K562 (cell line): ENCODE measurements around the gene EFCAB3. TPM values are rescaled to one million over a fixed set of nuclear protein-coding genes. Genes with fewer than 3 reads are reported as not detected.
A peak's percentile ranks its signal among the peaks of the same experiment; 100 is the strongest.
"Not testable (repeated sequence)": the region's sequence is repeated elsewhere in the genome, so short reads cannot be mapped to it uniquely, and the experiment has no call there.

Source experiments
- ATAC-seq: fragments of 200-7000 bp; cut with Tn5 transposase; 3 replicates; pipeline ENCODE4 v1.9.1; 2020; ENCODE audit warnings: moderate library complexity
- BruUV-seq: library from RNA; stranded (reverse); fragments of 400-500 nt; replicated peaks from 2 replicates; lab custom pipeline; 2021; lab: Mats Ljungman, UMichigan
- CTCF ChIA-PET: fragments of 300-600 bp; formaldehyde crosslinking; extraction: SDS; loops from one replicate; lab custom pipeline; 2021; ENCODE audit warnings: low intra/inter-chr PET ratio; lab: Yijun Ruan, JAX
- POLR2A ChIA-PET: fragments of 300-600, 350-650 bp; sonication (Branson Sonifier 250); formaldehyde crosslinking; extraction: SDS; loops from one replicate; lab custom pipeline; 2021; ENCODE audit warnings: antibody characterized with exemption, inconsistent platforms; lab: Yijun Ruan, JAX
- DNase-seq, 4 experiments: peaks; one replicate each; pipeline versions ENCODE4 v3.0.0 to v3.0.0-alpha.2; 2011 to 2018; ENCODE audit warnings: low spot score in 3 of 4, mixed read lengths in 3 of 4; ENCODE audit errors: extremely low read depth in 1 of 4
- FAIRE-seq: peaks from 2 replicates; lab custom pipeline; 2011; peaks lifted over from hg19 to GRCh38; lab: Jason Lieb, UNC
- H2AFZ ChIP-seq: 2 replicates; pipeline ENCODE4 v1.6.0; 2011; ENCODE audit warnings: low read depth, low read length, control low read depth, inconsistent platforms
- H3K27ac ChIP-seq: fragments of 200-600 bp; 3 replicates; pipeline ENCODE4 v1.8.0; 2011; ENCODE audit warnings: low read depth, mild to moderate bottlenecking, control low read depth, inconsistent platforms, low read length, moderate library complexity, mixed read lengths; ENCODE audit errors: extremely low read depth
- H3K27me3 ChIP-seq, 2 experiments: fragments of 300-600 bp in 1 of 2; 2 replicates in 1 of 2; 3 replicates in 1 of 2; pipeline versions ENCODE4 v1.6.0 to v1.8.0; 2011; ENCODE audit warnings: inconsistent platforms in 2 of 2, low read length in 2 of 2, mild to moderate bottlenecking in 1 of 2, mixed read lengths in 1 of 2, moderate library complexity in 1 of 2; ENCODE audit not compliant: control insufficient read depth in 2 of 2, insufficient read depth in 2 of 2
- H3K36me3 ChIP-seq: fragments of 300-600 bp; 3 replicates; pipeline ENCODE4 v1.8.0; 2011; ENCODE audit warnings: mild to moderate bottlenecking, low read length, inconsistent platforms; ENCODE audit not compliant: control insufficient read depth, insufficient read depth
- H3K4me1 ChIP-seq, 2 experiments: fragments of 200-600 bp in 1 of 2; replicated peaks in 1 of 2; 2 replicates in 1 of 2; 3 replicates in 1 of 2; pipeline versions ENCODE4 v1.5.1 to v1.8.0; 2011; ENCODE audit warnings: inconsistent platforms in 2 of 2, low read length in 2 of 2, mild to moderate bottlenecking in 1 of 2, mixed read lengths in 1 of 2, moderate library complexity in 1 of 2; ENCODE audit not compliant: control insufficient read depth in 2 of 2, insufficient read depth in 2 of 2
- H3K4me2 ChIP-seq: 2 replicates; pipeline ENCODE4 v1.6.1; 2011; ENCODE audit warnings: low read length, control low read depth, inconsistent platforms, mixed read lengths; ENCODE audit not compliant: insufficient read depth
- H3K4me3 ChIP-seq: fragments of 200-600 bp; sonication (generic), shearing (Covaris generic); 2 replicates; pipeline ENCODE4 v1.5.1; 2016; ENCODE audit warnings: control low read depth, inconsistent platforms
- H3K79me2 ChIP-seq: fragments of 200-600 bp; 3 replicates; pipeline ENCODE4 v1.8.0; 2011; ENCODE audit warnings: low read length, inconsistent platforms; ENCODE audit not compliant: control insufficient read depth, insufficient read depth
- H3K9ac ChIP-seq, 2 experiments: 2 replicates each; pipeline versions ENCODE4 v1.6.0 to v1.6.1; 2011; ENCODE audit warnings: low read depth in 2 of 2, low read length in 2 of 2, control low read depth in 1 of 2, inconsistent platforms in 1 of 2, mild to moderate bottlenecking in 1 of 2, mixed read lengths in 1 of 2; ENCODE audit not compliant: insufficient read depth in 1 of 2
- H3K9me1 ChIP-seq: one replicate; pipeline ENCODE4 v1.6.0; 2011; ENCODE audit warnings: inconsistent platforms, mild to moderate bottlenecking, low read length, moderate library complexity; ENCODE audit not compliant: control insufficient read depth, insufficient read depth
- H3K9me3 ChIP-seq: replicated peaks from 2 replicates; pipeline ENCODE4 v1.5.1; 2011; ENCODE audit warnings: low read depth, low read length, inconsistent platforms; ENCODE audit not compliant: control insufficient read depth, insufficient read depth
- H4K20me1 ChIP-seq: replicated peaks from 2 replicates; pipeline ENCODE4 v1.6.1; 2011; ENCODE audit warnings: low read length, inconsistent platforms, mixed read lengths; ENCODE audit not compliant: control insufficient read depth, insufficient read depth
- CAMTA2 ChIP-seq: fragments of 250-450 bp; sonication (Bioruptor Pico); conservative IDR thresholded peaks from 2 replicates; pipeline ENCODE4 v1.5.1; 2022
- LARP7 ChIP-seq: fragments of 450-650 bp; IDR thresholded peaks from 2 replicates; pipeline ENCODE4 v1.6.1; 2016
- LEF1 ChIP-seq: fragments of 450-650 bp; IDR thresholded peaks from 2 replicates; pipeline ENCODE4 v1.6.1; 2016; ENCODE audit warnings: mild to moderate bottlenecking
- ZNF347 ChIP-seq: fragments of 450-650 bp; formaldehyde crosslinking; IDR thresholded peaks from 2 replicates; pipeline ENCODE4 v1.4.0; 2020; ENCODE audit warnings: low read depth, mild to moderate bottlenecking, moderate library complexity
- ZNF584 ChIP-seq: fragments of 200-800 bp; sonication (Bioruptor generic); IDR thresholded peaks from 2 replicates; pipeline ENCODE4 v1.6.1; 2016; ENCODE audit warnings: low read depth, mild to moderate bottlenecking, missing genetic modification characterization, missing compliant biosample characterization
- WGBS: fragments of 100-300 bp; shearing (Covaris generic); methylation state at CpG from one replicate; pipeline ENCODE4 v1.1.6; 2016; ENCODE audit warnings: low coverage, mixed read lengths; ENCODE audit not compliant: insufficient coverage; ENCODE audit errors: missing lambda C conversion rate; 5-methylcytosine and 5-hydroxymethylcytosine counted together
- in situ Hi-C: fragments of 300-500 bp; cut with MboI; formaldehyde crosslinking; loops from 4 replicates; pipeline ENCODE4 v1.15.0; 2018; ENCODE audit warnings: inconsistent platforms, mixed read lengths
- intact Hi-C: fragments of 100-400 bp; cut with micrococcal nuclease; formaldehyde crosslinking; loops from 2 replicates; pipeline ENCODE4 v1.14.2; 2022
- polyA plus RNA-seq, 8 experiments: library from polyadenylated mRNA; depleted of rRNA in 4 of 8; stranded (reverse) in 5 of 8; unstranded in 3 of 8; fragments of >200 nt; fragmentation: Nextera tagmentation in 2 of 8; fragmentation: Illumina TruSeq in 1 of 8; extraction: Ambion mirVana in 2 of 8; extraction: Trizol in 1 of 8; gene quantifications; 2 replicates each; pipeline versions ENCODE4 v1.2.1 to v1.2.3, GENCODE V29; 2011 to 2014; ENCODE audit warnings: inconsistent platforms in 1 of 8, missing spikeins in 1 of 8
- total RNA-seq, 7 experiments: library from RNA; depleted of rRNA in 6 of 7; stranded (reverse); fragments of >200 nt in 6 of 7; fragmentation: Illumina TruSeq in 2 of 7; extraction: Trizol in 2 of 7; gene quantifications; 2 replicates each; pipeline versions ENCODE4 v1.2.1 to v1.2.3, GENCODE V29; 2011 to 2021; ENCODE audit warnings: low replicate concordance in 1 of 7
- TF ChIP-seq, protein P1 (sequence below), 2 experiments: fragments of 450-650 bp; IDR thresholded peaks; 2 replicates each; pipeline ENCODE4 v1.6.1; 2016; ENCODE audit warnings: mild to moderate bottlenecking in 2 of 2, borderline replicate concordance in 1 of 2, low read depth in 1 of 2, moderate library complexity in 1 of 2
- TF ChIP-seq, protein P2 (sequence below): fragments of 450-650 bp; IDR thresholded peaks from 2 replicates; pipeline ENCODE4 v1.6.1; 2016; ENCODE audit warnings: low read depth, mild to moderate bottlenecking, moderate library complexity
- TF ChIP-seq, protein P3 (sequence below): fragments of 450-650 bp; IDR thresholded peaks from 2 replicates; pipeline ENCODE4 v1.6.1; 2018; ENCODE audit warnings: mild to moderate bottlenecking, low read depth; ENCODE audit not compliant: partially characterized antibody

EFCAB3 gene
- total and polyA plus RNA-seq, 9 of the 15 experiments (the other 6 are each of a cell fraction or from before 2014, with no cell fraction given): not detected

DNA sequence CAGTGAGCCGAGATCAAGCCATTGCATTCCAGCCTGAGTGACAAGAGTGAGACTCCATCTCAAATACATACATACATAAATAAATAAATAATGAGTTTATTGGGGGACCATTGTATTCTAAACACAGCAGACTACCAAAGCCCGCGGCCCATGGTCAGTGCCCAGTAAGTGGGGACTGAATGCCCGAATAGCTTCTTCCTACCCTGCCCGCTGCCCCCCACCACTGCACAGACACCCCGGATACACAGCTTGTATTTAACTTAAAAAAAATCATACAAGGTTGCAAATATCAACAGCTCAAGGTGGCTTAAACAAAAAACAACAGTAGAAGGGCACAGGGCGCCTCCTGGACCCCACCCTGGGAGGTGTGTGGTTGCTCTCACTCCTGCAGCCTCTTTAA is 75.7 kb downstream of the EFCAB3 start (continued):
- TF ChIP-seq, protein P1, sequence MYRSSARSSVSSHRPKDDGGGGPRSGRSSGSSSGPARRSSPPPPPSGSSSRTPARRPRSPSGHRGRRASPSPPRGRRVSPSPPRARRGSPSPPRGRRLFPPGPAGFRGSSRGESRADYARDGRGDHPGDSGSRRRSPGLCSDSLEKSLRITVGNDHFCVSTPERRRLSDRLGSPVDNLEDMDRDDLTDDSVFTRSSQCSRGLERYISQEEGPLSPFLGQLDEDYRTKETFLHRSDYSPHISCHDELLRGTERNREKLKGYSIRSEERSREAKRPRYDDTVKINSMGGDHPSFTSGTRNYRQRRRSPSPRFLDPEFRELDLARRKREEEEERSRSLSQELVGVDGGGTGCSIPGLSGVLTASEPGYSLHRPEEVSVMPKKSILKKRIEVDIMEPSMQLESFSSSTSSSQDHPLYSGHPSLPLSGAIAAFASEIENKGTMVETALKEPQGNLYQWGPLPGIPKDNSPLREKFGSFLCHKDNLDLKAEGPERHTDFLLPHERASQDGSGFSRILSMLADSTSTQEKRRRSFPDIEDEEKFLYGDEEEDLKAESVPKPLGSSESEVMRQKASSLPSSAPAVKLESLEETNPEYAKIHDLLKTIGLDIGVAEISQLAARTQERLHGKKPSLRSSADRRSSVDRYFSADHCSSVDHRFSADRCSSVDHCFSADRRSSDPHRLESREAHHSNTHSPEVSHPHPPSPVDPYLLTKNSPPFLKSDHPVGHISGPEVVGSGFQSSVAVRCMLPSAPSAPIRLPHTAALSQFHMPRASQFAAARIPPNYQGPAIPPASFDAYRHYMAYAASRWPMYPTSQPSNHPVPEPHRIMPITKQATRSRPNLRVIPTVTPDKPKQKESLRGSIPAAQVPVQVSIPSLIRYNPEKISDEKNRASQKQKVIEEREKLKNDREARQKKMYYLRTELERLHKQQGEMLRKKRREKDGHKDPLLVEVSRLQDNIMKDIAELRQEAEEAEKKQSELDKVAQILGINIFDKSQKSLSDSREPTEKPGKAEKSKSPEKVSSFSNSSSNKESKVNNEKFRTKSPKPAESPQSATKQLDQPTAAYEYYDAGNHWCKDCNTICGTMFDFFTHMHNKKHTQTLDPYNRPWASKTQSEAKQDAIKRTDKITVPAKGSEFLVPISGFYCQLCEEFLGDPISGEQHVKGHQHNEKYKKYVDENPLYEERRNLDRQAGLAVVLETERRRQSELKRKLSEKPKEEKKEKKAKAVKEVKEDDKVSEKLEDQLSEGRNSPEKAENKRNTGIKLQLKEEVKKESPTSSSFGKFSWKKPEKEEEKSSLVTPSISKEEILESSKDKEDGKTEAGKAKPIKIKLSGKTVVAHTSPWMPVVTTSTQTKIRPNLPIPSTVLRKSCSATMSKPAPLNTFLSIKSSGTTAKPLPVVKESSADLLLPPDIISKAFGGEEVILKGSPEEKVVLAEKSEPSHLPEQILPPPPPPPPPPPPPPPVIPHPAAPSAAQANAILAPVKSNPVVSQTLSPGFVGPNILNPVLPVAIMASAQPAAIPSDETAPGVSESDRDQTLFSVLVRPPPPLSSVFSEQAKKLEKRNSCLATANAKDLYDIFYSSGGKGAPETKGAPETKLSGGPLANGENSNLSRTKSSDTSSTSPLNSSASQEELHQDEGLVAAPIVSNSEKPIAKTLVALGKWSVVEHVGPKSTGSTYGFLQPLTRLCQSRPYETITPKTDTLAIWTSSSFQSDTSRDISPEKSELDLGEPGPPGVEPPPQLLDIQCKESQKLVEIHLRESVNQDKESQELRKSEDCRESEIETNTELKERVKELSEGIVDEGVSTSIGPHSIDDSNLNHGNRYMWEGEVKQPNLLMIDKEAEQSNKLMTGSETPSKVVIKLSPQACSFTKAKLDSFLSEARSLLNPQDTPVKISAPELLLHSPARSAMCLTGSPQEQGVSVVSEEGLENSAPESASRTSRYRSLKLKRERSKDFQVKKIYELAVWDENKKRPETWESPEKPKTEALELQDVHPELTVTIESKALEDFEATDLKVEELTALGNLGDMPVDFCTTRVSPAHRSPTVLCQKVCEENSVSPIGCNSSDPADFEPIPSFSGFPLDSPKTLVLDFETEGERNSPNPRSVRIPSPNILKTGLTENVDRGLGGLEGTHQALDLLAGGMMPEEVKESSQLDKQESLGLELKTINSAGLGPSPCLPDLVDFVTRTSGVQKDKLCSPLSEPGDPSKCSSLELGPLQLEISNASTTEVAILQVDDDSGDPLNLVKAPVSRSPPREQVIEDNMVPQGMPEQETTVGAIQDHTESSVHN (IDR thresholded peaks at IDR 0.05; ENCODE audit: borderline replicate concordance in 1 of 2, low read depth in 1 of 2): no peak
- TF ChIP-seq LARP7 (no peak), CAMTA2 (no peak), ZNF584 (CRISPR knock-in tag) (no peak), LEF1 (no peak), ZNF347 (CRISPR knock-in tag) (no peak)
- TF ChIP-seq, protein P2, sequence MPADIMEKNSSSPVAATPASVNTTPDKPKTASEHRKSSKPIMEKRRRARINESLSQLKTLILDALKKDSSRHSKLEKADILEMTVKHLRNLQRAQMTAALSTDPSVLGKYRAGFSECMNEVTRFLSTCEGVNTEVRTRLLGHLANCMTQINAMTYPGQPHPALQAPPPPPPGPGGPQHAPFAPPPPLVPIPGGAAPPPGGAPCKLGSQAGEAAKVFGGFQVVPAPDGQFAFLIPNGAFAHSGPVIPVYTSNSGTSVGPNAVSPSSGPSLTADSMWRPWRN: no peak
- TF ChIP-seq, protein P3, sequence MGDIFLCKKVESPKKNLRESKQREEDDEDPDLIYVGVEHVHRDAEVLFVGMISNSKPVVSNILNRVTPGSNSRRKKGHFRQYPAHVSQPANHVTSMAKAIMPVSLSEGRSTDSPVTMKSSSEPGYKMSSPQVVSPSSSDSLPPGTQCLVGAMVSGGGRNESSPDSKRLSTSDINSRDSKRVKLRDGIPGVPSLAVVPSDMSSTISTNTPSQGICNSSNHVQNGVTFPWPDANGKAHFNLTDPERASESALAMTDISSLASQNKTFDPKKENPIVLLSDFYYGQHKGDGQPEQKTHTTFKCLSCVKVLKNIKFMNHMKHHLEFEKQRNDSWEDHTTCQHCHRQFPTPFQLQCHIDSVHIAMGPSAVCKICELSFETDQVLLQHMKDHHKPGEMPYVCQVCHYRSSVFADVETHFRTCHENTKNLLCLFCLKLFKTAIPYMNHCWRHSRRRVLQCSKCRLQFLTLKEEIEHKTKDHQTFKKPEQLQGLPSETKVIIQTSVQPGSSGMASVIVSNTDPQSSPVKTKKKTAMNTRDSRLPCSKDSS: no peak

GRCh38 chr17:62458483-62458882 is 78.1 kb downstream of the EFCAB3 start:
- H3K9me1 ChIP-seq, POLR2A ChIA-PET, DNase-seq, H3K9ac ChIP-seq, H4K20me1 ChIP-seq, H3K79me2 ChIP-seq, H3K4me1 ChIP-seq, H3K27me3 ChIP-seq, FAIRE-seq, H3K4me3 ChIP-seq, H3K9me3 ChIP-seq, ATAC-seq, H3K4me2 ChIP-seq, H3K27ac ChIP-seq, CTCF ChIA-PET, in situ Hi-C loops, H3K36me3 ChIP-seq, BruUV-seq, intact Hi-C loops: not testable (repeated sequence)
- 71% methylated on average over 9 of the region's 10 CpGs for WGBS
- peak overlapping the region; percentile 94 for H2AFZ ChIP-seq
